Endodermal cell (in vitro differentiated cells): ENCODE measurements around the gene KHSRP. TPM values are rescaled to one million over a fixed set of nuclear protein-coding genes. Genes with fewer than 3 reads are reported as not detected.

ENCODE experiments used
- DNase-seq: peaks from one replicate; pipeline ENCODE4 v3.0.0-alpha.2; 2017
- H3K27ac ChIP-seq: 2 replicates; pipeline ENCODE4 v1.5.1; 2013; ENCODE audit warnings: mild to moderate bottlenecking, low read depth, low read length, moderate library complexity
- H3K27me3 ChIP-seq: 2 replicates; pipeline ENCODE4 v1.6.1; 2013; ENCODE audit warnings: mild to moderate bottlenecking, low read length, moderate library complexity; ENCODE audit not compliant: insufficient read depth, control insufficient read depth, poor library complexity, severe bottlenecking
- H3K36me3 ChIP-seq: 2 replicates; pipeline ENCODE4 v1.7.0; 2013; ENCODE audit warnings: mild to moderate bottlenecking, low read length, moderate library complexity; ENCODE audit not compliant: control insufficient read depth, insufficient read depth
- H3K4me1 ChIP-seq: one replicate; pipeline ENCODE4 v1.7.0; 2013; ENCODE audit warnings: low read length; ENCODE audit not compliant: control insufficient read depth, insufficient read depth
- H3K4me3 ChIP-seq: 2 replicates; pipeline ENCODE4 v1.5.1; 2013; ENCODE audit warnings: mild to moderate bottlenecking, low read length, moderate library complexity
- H3K9ac ChIP-seq: 2 replicates; pipeline ENCODE4 v1.6.1; 2013; ENCODE audit warnings: mild to moderate bottlenecking, low read length, moderate library complexity; ENCODE audit not compliant: poor library complexity, severe bottlenecking; ENCODE audit errors: extremely low read depth
- H3K9me3 ChIP-seq: 2 replicates; pipeline ENCODE4 v1.6.1; 2013; ENCODE audit warnings: mild to moderate bottlenecking, low read length, moderate library complexity; ENCODE audit not compliant: control insufficient read depth
- H3K27ac Mint-ChIP-seq: 2 replicates; pipeline ENCODE4 v1.8.0; 2020; ENCODE audit warnings: mixed read lengths
- H3K27me3 Mint-ChIP-seq: 2 replicates; pipeline ENCODE4 v1.8.0; 2021; ENCODE audit warnings: mild to moderate bottlenecking, mixed read lengths; ENCODE audit not compliant: insufficient read depth
- H3K36me3 Mint-ChIP-seq: 2 replicates; pipeline ENCODE4 v1.8.0; 2020; ENCODE audit warnings: low read depth, mixed read lengths
- H3K4me1 Mint-ChIP-seq: 2 replicates; pipeline ENCODE4 v1.8.0; 2020; ENCODE audit warnings: mixed read lengths
- H3K4me3 Mint-ChIP-seq: 2 replicates; pipeline ENCODE4 v1.8.0; 2020; ENCODE audit warnings: mild to moderate bottlenecking, moderate library complexity, mixed read lengths
- H3K9me3 Mint-ChIP-seq: 2 replicates; pipeline ENCODE4 v1.8.0; 2020; ENCODE audit warnings: mild to moderate bottlenecking, mixed read lengths
- WGBS, 2 experiments: methylation state at CpG; one replicate each; pipeline versions ENCODE4 v1.1.5 to v1.1.7; 2013; ENCODE audit warnings: missing lambda C conversion rate in 2 of 2, mixed read lengths in 1 of 2; ENCODE audit not compliant: insufficient coverage in 1 of 2, insufficient read length in 1 of 2; 5-methylcytosine and 5-hydroxymethylcytosine counted together
- total RNA-seq, 2 donors: library from RNA; stranded (reverse); fragmentation: NEBNext Ultra II Directional in 1 of 2; extraction: Animal tissue kit (Norgen Biotek cat#: 25700) in 1 of 2; gene quantifications; 2 replicates in 1 of 2; 3 replicates in 1 of 2; pipeline ENCODE4 v1.2.1, GENCODE V29; 2021
- TF ChIP-seq, protein P1 (sequence below): fragments of 200-600 bp; sonication (generic); conservative IDR thresholded peaks from 2 replicates; pipeline ENCODE4 v1.5.0; 2021; ENCODE audit warnings: antibody characterized with exemption, mild to moderate bottlenecking

The KHSRP gene
- total RNA-seq, 2 donors from 2014 or later = 454 to 476 TPM

DNA sequence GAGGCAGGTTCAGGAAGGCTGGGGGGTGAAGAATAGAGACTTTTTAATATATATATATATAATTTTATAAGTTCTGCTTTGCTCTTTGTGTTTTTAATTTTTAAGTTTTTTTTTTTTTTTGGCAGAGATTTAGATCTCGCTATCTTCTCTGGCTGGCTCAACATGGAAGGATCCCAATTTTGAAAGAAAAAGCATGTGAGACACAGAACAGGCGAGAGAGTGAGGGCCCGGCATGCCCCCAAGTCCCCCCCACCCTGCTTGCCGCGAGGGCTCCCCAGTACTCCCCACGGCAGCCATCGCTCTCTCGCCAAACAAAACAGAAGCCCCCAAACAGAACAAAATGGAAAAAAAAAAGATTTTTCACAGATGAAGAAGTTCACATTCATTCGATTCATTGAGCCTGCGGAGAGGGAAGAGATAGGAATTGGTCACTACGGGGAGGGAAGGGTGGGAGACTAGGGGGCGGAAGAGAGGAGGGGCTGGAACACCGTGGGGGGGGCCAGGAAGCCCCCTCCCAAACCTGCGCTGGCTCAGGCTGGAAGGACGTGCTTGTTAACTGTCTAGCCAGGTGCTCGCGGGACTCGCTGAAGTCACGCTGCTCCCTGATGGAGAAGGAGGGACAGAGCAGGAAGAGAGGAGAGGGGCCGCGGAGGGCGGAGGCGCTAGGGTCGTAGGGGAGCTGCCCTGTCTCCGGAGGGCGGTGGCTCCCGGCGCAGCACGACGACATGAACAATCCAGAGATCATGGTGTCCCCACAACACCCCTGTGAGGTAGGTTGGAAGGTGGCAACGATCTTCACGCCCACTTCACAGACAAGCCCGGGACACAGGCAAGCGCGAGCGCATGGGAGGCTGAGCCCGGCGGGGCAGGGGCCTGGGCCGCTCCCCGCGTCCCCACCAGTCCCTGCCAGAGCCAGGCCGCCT, 10.6 kb downstream of the KHSRP start:
- H3K36me3 ChIP-seq = peaks cover 63% of the 10 kb centered on the region
- H3K27me3 ChIP-seq = no peaks in the 10 kb centered on the region
- H3K27ac Mint-ChIP-seq = peak overlapping the region; percentile 48
- no peak overlapping the region for H3K4me3 ChIP-seq
- H3K4me1 Mint-ChIP-seq = no peaks in the 10 kb centered on the region
- no peak overlapping the region for H3K9ac ChIP-seq
- DNase-seq = peak; percentile 82
- TF ChIP-seq, protein P1, sequence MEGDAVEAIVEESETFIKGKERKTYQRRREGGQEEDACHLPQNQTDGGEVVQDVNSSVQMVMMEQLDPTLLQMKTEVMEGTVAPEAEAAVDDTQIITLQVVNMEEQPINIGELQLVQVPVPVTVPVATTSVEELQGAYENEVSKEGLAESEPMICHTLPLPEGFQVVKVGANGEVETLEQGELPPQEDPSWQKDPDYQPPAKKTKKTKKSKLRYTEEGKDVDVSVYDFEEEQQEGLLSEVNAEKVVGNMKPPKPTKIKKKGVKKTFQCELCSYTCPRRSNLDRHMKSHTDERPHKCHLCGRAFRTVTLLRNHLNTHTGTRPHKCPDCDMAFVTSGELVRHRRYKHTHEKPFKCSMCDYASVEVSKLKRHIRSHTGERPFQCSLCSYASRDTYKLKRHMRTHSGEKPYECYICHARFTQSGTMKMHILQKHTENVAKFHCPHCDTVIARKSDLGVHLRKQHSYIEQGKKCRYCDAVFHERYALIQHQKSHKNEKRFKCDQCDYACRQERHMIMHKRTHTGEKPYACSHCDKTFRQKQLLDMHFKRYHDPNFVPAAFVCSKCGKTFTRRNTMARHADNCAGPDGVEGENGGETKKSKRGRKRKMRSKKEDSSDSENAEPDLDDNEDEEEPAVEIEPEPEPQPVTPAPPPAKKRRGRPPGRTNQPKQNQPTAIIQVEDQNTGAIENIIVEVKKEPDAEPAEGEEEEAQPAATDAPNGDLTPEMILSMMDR = peak; percentile 21
- H3K4me3 Mint-ChIP-seq = no peak overlapping the region
- no peaks in the 10 kb centered on the region for H3K27me3 Mint-ChIP-seq
- H3K9me3 Mint-ChIP-seq = no peaks in the 10 kb centered on the region
- peaks cover 47% of the 10 kb centered on the region for H3K36me3 Mint-ChIP-seq
- H3K9me3 ChIP-seq = no peaks in the 10 kb centered on the region
- H3K4me1 ChIP-seq = no peaks in the 10 kb centered on the region
- H3K27ac ChIP-seq = no peak overlapping the region
- 88 to 95% methylated on average over 8 to 42 of the region's 42 CpGs for WGBS, 2 experiments

DNA sequence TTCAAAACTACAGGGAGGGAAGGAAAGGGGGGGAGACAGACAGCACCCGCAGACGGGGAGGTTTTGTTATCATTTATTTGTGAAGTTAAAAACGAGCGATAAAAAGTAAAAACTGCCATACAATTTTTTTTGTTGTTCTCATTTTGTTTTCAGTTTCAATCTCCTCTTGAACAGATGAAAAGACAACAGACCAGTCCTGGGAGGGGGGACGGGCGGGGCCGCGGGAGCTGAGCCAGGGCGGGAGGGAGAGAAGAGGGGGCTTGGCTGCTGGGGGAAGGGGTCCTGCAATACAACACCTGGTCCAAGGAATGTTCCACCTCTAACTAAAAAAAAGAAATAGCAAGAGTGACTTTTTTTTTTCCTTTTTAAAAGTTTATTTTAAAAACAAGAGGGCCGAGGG, 11.3 kb downstream of the KHSRP start:
- H3K9ac ChIP-seq = no peak overlapping the region
- H3K27me3 Mint-ChIP-seq = no peaks in the 10 kb centered on the region
- H3K4me1 Mint-ChIP-seq = no peaks in the 10 kb centered on the region
- peaks cover 56% of the 10 kb centered on the region for H3K36me3 ChIP-seq
- no peak overlapping the region for H3K4me3 Mint-ChIP-seq
- no peak for DNase-seq
- no peak overlapping the region for H3K4me3 ChIP-seq
- no peak overlapping the region for H3K27ac ChIP-seq
- TF ChIP-seq, protein P1 = no peak
- peaks cover 40% of the 10 kb centered on the region for H3K36me3 Mint-ChIP-seq
- H3K27me3 ChIP-seq = no peaks in the 10 kb centered on the region
- 80 to 96% methylated on average over 2 to 9 of the region's 10 CpGs for WGBS, 2 experiments
- H3K9me3 Mint-ChIP-seq = no peaks in the 10 kb centered on the region
- H3K4me1 ChIP-seq = no peaks in the 10 kb centered on the region
- no peaks in the 10 kb centered on the region for H3K9me3 ChIP-seq
- no peak overlapping the region for H3K27ac Mint-ChIP-seq

DNA sequence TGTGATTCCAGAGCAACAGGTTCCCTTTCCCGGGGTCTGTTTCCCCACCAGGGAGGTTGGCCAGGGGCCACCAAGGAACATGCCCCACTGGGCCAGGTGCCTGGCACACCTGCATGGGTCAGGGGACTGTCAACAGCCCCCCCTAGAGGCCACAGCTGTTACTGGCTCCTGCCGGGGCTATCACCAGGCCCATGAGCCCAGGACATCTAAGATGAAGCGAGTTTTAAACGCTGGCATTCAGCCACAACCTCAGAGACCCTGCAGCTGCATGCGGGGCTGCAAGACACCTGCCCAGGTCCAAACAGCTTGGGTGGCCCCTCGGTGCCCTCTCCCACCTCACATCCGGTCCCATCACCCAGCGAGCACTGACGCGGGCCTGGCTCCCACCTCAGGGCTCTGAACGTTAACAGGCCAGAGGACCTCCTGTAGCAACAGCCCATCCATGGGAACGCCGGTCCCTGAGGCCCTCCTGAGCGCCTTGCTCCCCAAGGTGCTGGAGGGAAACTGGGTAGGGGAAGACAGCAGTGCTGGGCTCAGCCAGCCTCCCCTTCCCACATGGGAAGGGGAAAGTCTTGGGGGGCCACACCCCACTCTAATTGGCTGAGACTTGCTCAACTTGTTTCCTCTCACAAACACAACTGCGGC, 12.0 kb downstream of the KHSRP start:
- no peaks in the 10 kb centered on the region for H3K9me3 Mint-ChIP-seq

More for the DNA sequence above, 12.0 kb downstream of the KHSRP start:
- H3K27me3 ChIP-seq = no peaks in the 10 kb centered on the region
- no peak overlapping the region for H3K27ac ChIP-seq
- no peaks in the 10 kb centered on the region for H3K4me1 ChIP-seq
- H3K27me3 Mint-ChIP-seq = no peaks in the 10 kb centered on the region
- peaks cover 49% of the 10 kb centered on the region for H3K36me3 ChIP-seq
- H3K36me3 Mint-ChIP-seq = peaks cover 35% of the 10 kb centered on the region
- TF ChIP-seq, protein P1 = peak; percentile 95
- no peak overlapping the region for H3K9ac ChIP-seq
- H3K4me3 Mint-ChIP-seq = no peak overlapping the region
- 70 to 84% methylated on average over 5 to 14 of the region's 15 CpGs for WGBS, 2 experiments
- H3K27ac Mint-ChIP-seq = peak overlapping the region; percentile 68
- peak; percentile 94 for DNase-seq
- H3K9me3 ChIP-seq = no peaks in the 10 kb centered on the region
- no peaks in the 10 kb centered on the region for H3K4me1 Mint-ChIP-seq
- no peak overlapping the region for H3K4me3 ChIP-seq
